Heart right ventricle (tissue), 16 donors: ENCODE data around the gene HOXA6. TPM values are rescaled to one million over a fixed set of nuclear protein-coding genes. Genes with fewer than 3 reads are reported as not detected.

ENCODE experiments used
- ATAC-seq, 8 donors: fragments of 200-7000 bp; cut with Tn5 transposase; one replicate each; pipeline ENCODE4 v1.9.1; 2020; ENCODE audit warnings: mild to moderate bottlenecking in 8 of 8, moderate library complexity in 8 of 8, moderate number of reproducible peaks in 1 of 8
- DNase-seq, 2 donors: peaks; one replicate each; pipeline ENCODE4 v3.0.0-alpha.2; 2020
- H3K27ac ChIP-seq, 10 donors: fragments of 200-600 bp; sonication (generic) in 2 of 10; one replicate each; pipeline versions ENCODE4 v1.5.0 to v1.8.0; 2020 to 2022; ENCODE audit warnings: mild to moderate bottlenecking in 3 of 10
- H3K27me3 ChIP-seq, 7 donors: fragments of 200-600 bp; one replicate each; pipeline ENCODE4 v1.8.0; 2021 to 2022; ENCODE audit warnings: mild to moderate bottlenecking in 2 of 7
- H3K36me3 ChIP-seq, 9 donors: fragments of 200-600 bp; sonication (generic) in 1 of 9; one replicate each; pipeline versions ENCODE4 v1.5.0 to v1.8.0; 2020 to 2022; ENCODE audit warnings: mild to moderate bottlenecking in 2 of 9
- H3K4me1 ChIP-seq, 9 donors: fragments of 200-600 bp; sonication (generic) in 1 of 9; one replicate each; pipeline versions ENCODE4 v1.5.0 to v1.8.0; 2020 to 2022; ENCODE audit warnings: mild to moderate bottlenecking in 4 of 9
- H3K4me3 ChIP-seq, 10 donors: fragments of 200-600 bp; sonication (generic) in 2 of 10; one replicate each; pipeline versions ENCODE4 v1.5.0 to v1.8.0; 2020 to 2022; ENCODE audit warnings: mild to moderate bottlenecking in 7 of 10, moderate library complexity in 2 of 10
- H3K9me3 ChIP-seq, 11 donors: fragments of 200-600 bp in 10 of 11; sonication (generic) in 2 of 11; one replicate each; pipeline versions ENCODE4 v1.5.0 to v1.8.0; 2013 to 2022; ENCODE audit warnings: mild to moderate bottlenecking in 2 of 11, control low read depth in 1 of 11, moderate library complexity in 1 of 11
- CTCF ChIP-seq, 9 donors: fragments of 200-600 bp; sonication (generic) in 2 of 9; IDR thresholded peaks; one replicate each; pipeline versions ENCODE4 v1.5.0 to v1.8.0; 2021 to 2022; ENCODE audit warnings: antibody characterized with exemption in 9 of 9, mild to moderate bottlenecking in 5 of 9, moderate library complexity in 1 of 9
- WGBS, 2 donors: extraction: QIAGEN DNeasy Blood & Tissue Kit; methylation state at CpG; one replicate each; pipeline ENCODE4 v1.1.7; 2013; ENCODE audit warnings: inconsistent platforms in 1 of 2; 5-methylcytosine and 5-hydroxymethylcytosine counted together
- intact Hi-C, 10 donors: fragments of 100-400 bp; cut with DNase I; formaldehyde crosslinking; loops; one replicate each; pipeline versions ENCODE4 v1.11.1 to v1.14.2; 2022
- polyA plus RNA-seq, 2 donors: library from polyadenylated mRNA; stranded (reverse); fragments of 200-250 nt; gene quantifications; one replicate each; pipeline ENCODE4 v1.2.3, GENCODE V29; 2013
- total RNA-seq, 10 donors: library from RNA; stranded (reverse); fragmentation: NEBNext Ultra II Directional in 3 of 10; extraction: Animal tissue kit (Norgen Biotek cat#: 25700) in 3 of 10; gene quantifications; one replicate each; pipeline versions ENCODE4 v1.2.1 to v1.2.4, GENCODE V29; 2021 to 2023
- donor health status: Arrhythmogenic right ventricular cardiomyopathy.
- donor health status: ischemic (EF 13 %, LVEDD 7.1; RV severe dilation, severe dysfunction).
- donor health status: healthy with polysubstance abuse.
- donor health status: DM: no; HTN: yes; CAD: no.
- donor health status: DM: no; HTN: no; CAD: no.
- donor health status: ischemic (EF 25% LVEDD 6.9; RV normal size, moderate dysfunction).
- donor health status: ischemic (EF 25% LVEDD 5.7; RV mildly dilated, moderate dysfunction).
- donor health status: healthy.
- donor health status: DM: yes; HTN: yes; CAD: no.
- donor health status: Ischemic cardiomyopathy.
- donor health status: ischemic (EF 35%, LVEDD 5.7; RV mildly dilated, moderate dysfunction).
- donor health status: nonischemic (EF 11% LVEDD 7.7; RV severe dilation, severe dysfunction).
- donor health status: DM: yes; HTN: yes; CAD: no.
- donor health status: PGD.
- donor health status: ischemic (EF 29% LVEDD 5.4; RV normal size, mild dysfunction).
- donor health status: nonischemic (EF 23%, LVEDD 6.1; RV moderate dilation, normal function).

The HOXA6 gene
- total and polyA plus RNA-seq, 12 donors, result not detected

GRCh38 chr7:27134392-27134791, 13.2 kb downstream of the HOXA6 start:
- H3K4me3 ChIP-seq, result no peak overlapping the region
- H3K36me3 ChIP-seq, result no peaks in the 10 kb centered on the region
- no peaks in the 10 kb centered on the region for H3K9me3 ChIP-seq
- H3K27me3 ChIP-seq, result peaks cover 41 to 100% (median 99%) of the 10 kb centered on the region in 7 donors
- intact Hi-C loops, result loop anchor here in 1 of 10 donors (5.0 kb wide), 1 partner anchor 37 kb away; the partner anchor contains the start of gene HOXA1
- H3K27ac ChIP-seq, result no peak overlapping the region
- no peak for TF ChIP-seq CTCF (IDR thresholded peaks at IDR 0.05)
- DNase-seq (no peak), ATAC-seq (no peak)
- peaks cover 0 to 14% (median 3%) of the 10 kb centered on the region in 9 donors for H3K4me1 ChIP-seq
- WGBS, 2 donors, result 12 to 20% methylated on average over 2 of the region's 2 CpGs

- no peak for ATAC-seq
- H3K27ac ChIP-seq, result no peak overlapping the region
- H3K4me3 ChIP-seq, result no peak overlapping the region
- intact Hi-C loops, result loop anchor here in 1 of 10 donors (5.0 kb wide), 1 partner anchor 36 kb away; the partner anchor contains the start of gene HOXA1
- H3K4me1 ChIP-seq, result peaks cover 0 to 14% (median 0%) of the 10 kb centered on the region in 9 donors
- H3K27me3 ChIP-seq, result peaks cover 43 to 100% (median 99%) of the 10 kb centered on the region in 7 donors
- no peaks in the 10 kb centered on the region for H3K9me3 ChIP-seq
- DNase-seq, result no peak
- no peak for TF ChIP-seq CTCF (IDR thresholded peaks at IDR 0.05)
- WGBS, 2 donors, result 16 to 19% methylated on average over 18 of the region's 18 CpGs
- no peaks in the 10 kb centered on the region for H3K36me3 ChIP-seq
Measured at GRCh38 chr7:27133409-27134231, 14.0 kb downstream of the HOXA6 start.

- intact Hi-C loops, result loop anchor here in 1 of 10 donors (5.0 kb wide), 1 partner anchor 36 kb away; the partner anchor contains the start of gene HOXA1
- ATAC-seq, result no peak
- H3K4me1 ChIP-seq, result peaks cover 0 to 14% (median 0%) of the 10 kb centered on the region in 9 donors
- no peak for TF ChIP-seq CTCF (IDR thresholded peaks at IDR 0.05)
- H3K9me3 ChIP-seq, result no peaks in the 10 kb centered on the region
- DNase-seq, result no peak
- WGBS, 2 donors, result 26 to 28% methylated on average over 6 of the region's 6 CpGs
- H3K4me3 ChIP-seq, result no peak overlapping the region
- H3K27ac ChIP-seq, result no peak overlapping the region
- no peaks in the 10 kb centered on the region for H3K36me3 ChIP-seq
- H3K27me3 ChIP-seq, result peaks cover 45 to 100% (median 99%) of the 10 kb centered on the region in 7 donors
Measured at GRCh38 chr7:27132978-27133377, 14.6 kb downstream of the HOXA6 start.

- no peak overlapping the region for H3K27ac ChIP-seq
- 32 to 41% methylated on average over 2 of the region's 2 CpGs for WGBS, 2 donors
- H3K4me3 ChIP-seq, result no peak overlapping the region
- ATAC-seq, result no peak
- intact Hi-C loops, result loop anchor here in 1 of 10 donors (5.0 kb wide), 1 partner anchor 35 kb away; the partner anchor contains the start of gene HOXA1
- TF ChIP-seq CTCF (IDR thresholded peaks at IDR 0.05), result no peak
- H3K9me3 ChIP-seq, result no peaks in the 10 kb centered on the region
- H3K27me3 ChIP-seq, result peaks cover 45 to 100% (median 99%) of the 10 kb centered on the region in 7 donors
- H3K36me3 ChIP-seq, result no peaks in the 10 kb centered on the region
- no peak for DNase-seq
- H3K4me1 ChIP-seq, result peaks cover 0 to 14% (median 0%) of the 10 kb centered on the region in 9 donors
Measured at GRCh38 chr7:27132214-27132613, 15.4 kb downstream of the HOXA6 start.
